H9 (cell line): ENCODE data around the gene PEDS1. TPM values are rescaled to one million over a fixed set of nuclear protein-coding genes. Genes with fewer than 3 reads are reported as not detected.

ENCODE experiments used
- DNase-seq: peaks from one replicate; pipeline ENCODE4 v3.0.0-alpha.2; 2017
- H2AFZ ChIP-seq: one replicate; pipeline ENCODE4 v1.6.1; 2013; ENCODE audit warnings: mild to moderate bottlenecking, low read length, control low read depth, moderate library complexity
- H2AK5ac ChIP-seq: 2 replicates; pipeline ENCODE4 v1.6.1; 2013; ENCODE audit warnings: low read length, control low read depth, mixed read lengths; ENCODE audit not compliant: insufficient read length
- H2BK120ac ChIP-seq: one replicate; pipeline ENCODE4 v1.6.1; 2013; ENCODE audit warnings: low read depth, mild to moderate bottlenecking, low read length, control low read depth, inconsistent platforms; ENCODE audit not compliant: poor library complexity, severe bottlenecking
- H2BK12ac ChIP-seq: 2 replicates; pipeline ENCODE4 v1.6.1; 2013; ENCODE audit warnings: low read length, control low read depth, mixed read lengths, low read depth; ENCODE audit not compliant: insufficient read length
- H2BK15ac ChIP-seq: 2 replicates; pipeline ENCODE4 v1.6.1; 2013; ENCODE audit warnings: low read depth, low read length, control low read depth
- H2BK20ac ChIP-seq: one replicate; pipeline ENCODE4 v1.6.1; 2013; ENCODE audit warnings: low read depth, mild to moderate bottlenecking, low read length, control low read depth, inconsistent platforms; ENCODE audit not compliant: poor library complexity, severe bottlenecking
- H2BK5ac ChIP-seq: 2 replicates; pipeline ENCODE4 v1.6.1; 2013; ENCODE audit warnings: low read length, control low read depth, mixed read lengths; ENCODE audit not compliant: insufficient read length
- H3K14ac ChIP-seq: 2 replicates; pipeline ENCODE4 v1.6.1; 2013; ENCODE audit warnings: low read length, control low read depth; ENCODE audit not compliant: insufficient read depth
- H3K18ac ChIP-seq: 2 replicates; pipeline ENCODE4 v1.6.1; 2013; ENCODE audit warnings: low read depth, mild to moderate bottlenecking, mixed read lengths, low read length, control low read depth; ENCODE audit not compliant: insufficient read length
- H3K23ac ChIP-seq: 2 replicates; pipeline ENCODE4 v1.6.1; 2013; ENCODE audit warnings: low read length, control low read depth, mixed read lengths, low read depth; ENCODE audit not compliant: insufficient read length
- H3K23me2 ChIP-seq: 2 replicates; pipeline ENCODE4 v1.6.1; 2013; ENCODE audit warnings: low read depth, mild to moderate bottlenecking, mixed read lengths, low read length, control low read depth; ENCODE audit not compliant: insufficient read length, poor library complexity, severe bottlenecking
- H3K27ac ChIP-seq: 2 replicates; pipeline ENCODE4 v1.5.1; 2013; ENCODE audit warnings: low read length, control low read depth, mixed read lengths, low read depth; ENCODE audit not compliant: insufficient read length
- H3K27me3 ChIP-seq: 2 replicates; pipeline ENCODE4 v1.6.1; 2013; ENCODE audit warnings: low read length, control low read depth, inconsistent platforms; ENCODE audit not compliant: insufficient read depth
- H3K4ac ChIP-seq: 2 replicates; pipeline ENCODE4 v1.6.1; 2013; ENCODE audit warnings: low read depth, mild to moderate bottlenecking, control low read depth, inconsistent platforms, low read length, moderate library complexity
- H3K4me1 ChIP-seq: 2 replicates; pipeline ENCODE4 v1.6.1; 2013; ENCODE audit warnings: low read length, control low read depth, inconsistent platforms; ENCODE audit not compliant: insufficient read depth
- H3K4me2 ChIP-seq: 2 replicates; pipeline ENCODE4 v1.6.1; 2013; ENCODE audit warnings: low read length, control low read depth, mixed read lengths; ENCODE audit not compliant: insufficient read length, insufficient read depth
- H3K56ac ChIP-seq: 2 replicates; pipeline ENCODE4 v1.6.1; 2013; ENCODE audit warnings: low read depth, mild to moderate bottlenecking, mixed read lengths, low read length, control low read depth; ENCODE audit not compliant: insufficient read length
- H3K79me1 ChIP-seq: 2 replicates; pipeline ENCODE4 v1.6.1; 2013; ENCODE audit warnings: low read depth, mild to moderate bottlenecking, moderate library complexity, low read length, control low read depth, inconsistent platforms; ENCODE audit not compliant: insufficient read depth, poor library complexity, severe bottlenecking
- H3K79me2 ChIP-seq: 2 replicates; pipeline ENCODE4 v1.6.1; 2013; ENCODE audit warnings: low read length, control low read depth, inconsistent platforms; ENCODE audit not compliant: insufficient read depth
- H3K9ac ChIP-seq: 2 replicates; pipeline ENCODE4 v1.6.1; 2013; ENCODE audit warnings: low read length, control low read depth, mixed read lengths; ENCODE audit not compliant: insufficient read length; ENCODE audit errors: extremely low read depth
- H3K9me3 ChIP-seq: one replicate; pipeline ENCODE4 v1.6.1; 2013; ENCODE audit warnings: low read depth, low read length, inconsistent platforms; ENCODE audit not compliant: control insufficient read depth
- H3T11ph ChIP-seq: one replicate; pipeline ENCODE4 v1.6.1; 2013; ENCODE audit warnings: mild to moderate bottlenecking, low read length, control low read depth, inconsistent platforms
- H4K20me1 ChIP-seq: one replicate; pipeline ENCODE4 v1.6.1; 2013; ENCODE audit not compliant: control insufficient read depth, insufficient read length, insufficient read depth
- H4K5ac ChIP-seq: 2 replicates; pipeline ENCODE4 v1.6.1; 2013; ENCODE audit warnings: low read depth, mild to moderate bottlenecking, mixed read lengths, low read length, control low read depth; ENCODE audit not compliant: insufficient read length
- H4K8ac ChIP-seq: replicated peaks from 2 replicates; pipeline ENCODE4 v1.6.1; 2013; ENCODE audit warnings: low read length, control low read depth, mixed read lengths, low read depth; ENCODE audit not compliant: insufficient read length
- H4K91ac ChIP-seq: 2 replicates; pipeline ENCODE4 v1.6.1; 2013; ENCODE audit warnings: low read depth, mild to moderate bottlenecking, moderate library complexity, mixed read lengths, low read length, control low read depth; ENCODE audit not compliant: insufficient read length
- H3K27ac Mint-ChIP-seq, 3 experiments: 2 replicates in 2 of 3; 3 replicates in 1 of 3; pipeline ENCODE4 v1.8.0; 2020 to 2021; ENCODE audit warnings: mixed read lengths in 3 of 3, mild to moderate bottlenecking in 1 of 3, moderate library complexity in 1 of 3
- H3K27me3 Mint-ChIP-seq: 2 replicates; pipeline ENCODE4 v1.8.0; 2021; ENCODE audit warnings: low read depth, mild to moderate bottlenecking, moderate library complexity, mixed read lengths
- H3K36me3 Mint-ChIP-seq, 3 experiments: 2 replicates in 2 of 3; 3 replicates in 1 of 3; pipeline ENCODE4 v1.8.0; 2020 to 2021; ENCODE audit warnings: low read depth in 3 of 3, mixed read lengths in 3 of 3; ENCODE audit not compliant: insufficient read depth in 1 of 3
- H3K4me1 Mint-ChIP-seq, 2 experiments: 2 replicates each; pipeline ENCODE4 v1.8.0; 2020; ENCODE audit warnings: mixed read lengths in 2 of 2
- H3K4me3 Mint-ChIP-seq, 2 experiments: 2 replicates in 1 of 2; 3 replicates in 1 of 2; pipeline ENCODE4 v1.8.0; 2020 to 2021; ENCODE audit warnings: mild to moderate bottlenecking in 2 of 2, mixed read lengths in 2 of 2, moderate library complexity in 1 of 2
- H3K9me3 Mint-ChIP-seq, 2 experiments: 2 replicates in 1 of 2; 3 replicates in 1 of 2; pipeline ENCODE4 v1.8.0; 2020; ENCODE audit warnings: mild to moderate bottlenecking in 2 of 2, mixed read lengths in 2 of 2, moderate library complexity in 1 of 2
- WGBS: extraction: QIAGEN DNeasy Blood & Tissue Kit; methylation state at CpG from one replicate; pipeline ENCODE4 v1.1.7; 2013; ENCODE audit warnings: missing lambda C conversion rate, low lambda C conversion rate, mixed read lengths; ENCODE audit not compliant: insufficient read length; ENCODE audit errors: extremely low coverage; 5-methylcytosine and 5-hydroxymethylcytosine counted together
- total RNA-seq: library from RNA; stranded (reverse); gene quantifications from 2 replicates; pipeline ENCODE4 v1.2.1, GENCODE V29; 2021
- TF ChIP-seq, protein P1 (sequence below): fragments of 200-600 bp; sonication (generic); conservative IDR thresholded peaks from 3 replicates; pipeline ENCODE4 v1.8.0; 2021; ENCODE audit warnings: antibody characterized with exemption, mild to moderate bottlenecking

The PEDS1 gene
- total RNA-seq, 1 experiment from 2014 or later = 29.3 TPM

DNA sequence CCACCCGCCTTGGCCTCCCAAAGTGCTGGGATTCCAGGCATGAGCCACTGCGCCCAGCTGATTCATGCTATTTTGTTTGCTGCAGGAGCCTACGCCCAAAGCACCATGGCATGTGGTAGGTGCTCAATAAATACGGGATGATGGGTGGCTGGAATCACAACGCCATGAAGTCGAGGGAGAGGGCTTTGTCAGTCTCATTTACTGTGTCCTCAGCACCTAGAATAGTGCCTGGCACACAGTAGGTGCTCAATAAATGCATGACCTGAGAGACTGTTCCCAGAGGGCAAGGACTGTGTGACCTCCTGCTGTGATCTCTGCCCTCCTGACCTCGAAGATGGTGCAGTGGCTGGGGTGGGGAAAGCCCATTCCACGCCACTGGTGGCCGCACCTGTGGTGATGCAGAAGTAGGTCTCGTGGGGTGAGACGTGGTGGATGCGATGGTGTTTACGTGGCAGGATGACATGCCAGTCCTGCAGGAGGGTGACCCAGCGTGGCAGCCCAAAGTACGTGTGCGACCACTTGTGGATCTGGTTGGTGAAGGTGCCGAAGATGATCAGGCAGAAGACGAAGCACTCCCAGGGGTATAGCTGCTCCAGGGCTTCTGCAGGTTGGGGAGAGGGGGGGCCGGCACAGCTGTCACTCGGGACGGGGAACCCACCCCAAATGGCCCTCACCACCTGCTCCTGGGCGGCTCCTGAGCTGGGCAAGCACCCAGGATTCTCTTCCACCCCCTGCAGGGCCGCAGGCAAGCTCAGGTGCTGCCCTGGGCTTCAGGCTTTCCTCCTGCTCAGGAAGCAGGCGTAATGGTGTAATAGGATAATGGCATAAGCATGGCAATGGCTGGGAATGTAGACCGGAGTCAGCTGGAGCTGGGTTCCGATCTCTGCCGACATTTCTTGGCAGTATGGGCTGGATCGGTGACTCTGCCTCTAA lies 25.7 kb downstream of the PEDS1 start:
- no peak overlapping the region for H4K8ac ChIP-seq
- no peak overlapping the region for H2BK15ac ChIP-seq
- H4K5ac ChIP-seq = no peak overlapping the region
- H2AK5ac ChIP-seq = no peak overlapping the region
- no peak overlapping the region for H3K4me2 ChIP-seq
- H2BK20ac ChIP-seq = no peak overlapping the region
- H2AFZ ChIP-seq = no peak overlapping the region
- no peak overlapping the region for H3K9ac ChIP-seq
- Mint-ChIP-seq H3K27ac (no peak overlapping the region), H3K36me3 (peaks cover 40 to 85% (median 83%) of the 10 kb centered on the region in 3 experiments), H3K9me3 (no peaks in the 10 kb centered on the region; a peak in 2 of 5 replicates), H3K27me3 (no peaks in the 10 kb centered on the region), H3K4me3 (no peak overlapping the region; a peak in 1 of 5 replicates), H3K4me1 (peaks cover 3 to 4% of the 10 kb centered on the region in 2 experiments; a peak in 3 of 4 replicates)
- H4K20me1 ChIP-seq = no peaks in the 10 kb centered on the region
- no peak overlapping the region for H3T11ph ChIP-seq
- no peaks in the 10 kb centered on the region for H3K9me3 ChIP-seq
- H3K14ac ChIP-seq = no peak overlapping the region
- no peak overlapping the region for H3K27ac ChIP-seq
- no peak overlapping the region for H4K91ac ChIP-seq
- H3K56ac ChIP-seq = no peak overlapping the region
- H3K79me1 ChIP-seq = no peaks in the 10 kb centered on the region
- H3K23ac ChIP-seq = no peak overlapping the region
- no peaks in the 10 kb centered on the region for H3K27me3 ChIP-seq
- WGBS = no CpG with 5 or more reads among the region's 28 CpGs
- H3K23me2 ChIP-seq = no peaks in the 10 kb centered on the region
- H3K18ac ChIP-seq = no peak overlapping the region
- no peak overlapping the region for H2BK5ac ChIP-seq
- H3K79me2 ChIP-seq = no peaks in the 10 kb centered on the region
- H3K4ac ChIP-seq = no peak overlapping the region
- no peak overlapping the region for H2BK12ac ChIP-seq
- no peak overlapping the region for H2BK120ac ChIP-seq
- TF ChIP-seq, protein P1, sequence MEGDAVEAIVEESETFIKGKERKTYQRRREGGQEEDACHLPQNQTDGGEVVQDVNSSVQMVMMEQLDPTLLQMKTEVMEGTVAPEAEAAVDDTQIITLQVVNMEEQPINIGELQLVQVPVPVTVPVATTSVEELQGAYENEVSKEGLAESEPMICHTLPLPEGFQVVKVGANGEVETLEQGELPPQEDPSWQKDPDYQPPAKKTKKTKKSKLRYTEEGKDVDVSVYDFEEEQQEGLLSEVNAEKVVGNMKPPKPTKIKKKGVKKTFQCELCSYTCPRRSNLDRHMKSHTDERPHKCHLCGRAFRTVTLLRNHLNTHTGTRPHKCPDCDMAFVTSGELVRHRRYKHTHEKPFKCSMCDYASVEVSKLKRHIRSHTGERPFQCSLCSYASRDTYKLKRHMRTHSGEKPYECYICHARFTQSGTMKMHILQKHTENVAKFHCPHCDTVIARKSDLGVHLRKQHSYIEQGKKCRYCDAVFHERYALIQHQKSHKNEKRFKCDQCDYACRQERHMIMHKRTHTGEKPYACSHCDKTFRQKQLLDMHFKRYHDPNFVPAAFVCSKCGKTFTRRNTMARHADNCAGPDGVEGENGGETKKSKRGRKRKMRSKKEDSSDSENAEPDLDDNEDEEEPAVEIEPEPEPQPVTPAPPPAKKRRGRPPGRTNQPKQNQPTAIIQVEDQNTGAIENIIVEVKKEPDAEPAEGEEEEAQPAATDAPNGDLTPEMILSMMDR = no peak
- no peak for DNase-seq
- no peaks in the 10 kb centered on the region for H3K4me1 ChIP-seq
